DND-41 (cell line): ENCODE measurements around the gene XXYLT1.
A peak's percentile ranks its signal among the peaks of the same experiment; 100 is the strongest.

Experiments used
- ATAC-seq: fragments of 200-7000 bp; cut with Tn5 transposase; 3 replicates; pipeline ENCODE4 v1.9.1; 2021; ENCODE audit warnings: low read depth; ENCODE audit not compliant: insufficient read depth
- DNase-seq: peaks from one replicate; pipeline ENCODE4 v3.0.0-alpha.2; 2020
- H2AFZ ChIP-seq: 2 replicates; pipeline ENCODE4 v1.6.0; 2012; ENCODE audit warnings: low read depth, low read length
- H3K27ac ChIP-seq: 2 replicates; pipeline ENCODE4 v1.5.1; 2012; ENCODE audit warnings: low read length, inconsistent platforms
- H3K27me3 ChIP-seq: fragments of 200-600 bp; sonication (generic); 2 replicates; pipeline ENCODE4 v1.6.0; 2012; ENCODE audit warnings: low read length, mild to moderate bottlenecking, inconsistent platforms; ENCODE audit not compliant: insufficient read depth, poor library complexity
- H3K36me3 ChIP-seq: 2 replicates; pipeline ENCODE4 v1.5.1; 2012; ENCODE audit warnings: low read length, inconsistent platforms; ENCODE audit not compliant: insufficient read depth
- H3K4me1 ChIP-seq: 2 replicates; pipeline ENCODE4 v1.5.1; 2012; ENCODE audit warnings: mild to moderate bottlenecking, low read length; ENCODE audit not compliant: insufficient read depth
- H3K4me2 ChIP-seq: 2 replicates; pipeline ENCODE4 v1.6.0; 2012; ENCODE audit warnings: mild to moderate bottlenecking, moderate library complexity, low read length, inconsistent platforms; ENCODE audit not compliant: insufficient read depth
- H3K4me3 ChIP-seq, 2 experiments: fragments of 200-600 bp in 1 of 2; shearing (Covaris generic) in 1 of 2; 2 replicates each; pipeline ENCODE4 v1.5.1; 2012 to 2016; ENCODE audit warnings: inconsistent platforms in 2 of 2, low read length in 2 of 2, mild to moderate bottlenecking in 2 of 2, low read depth in 1 of 2, moderate library complexity in 1 of 2
- H3K79me2 ChIP-seq: 2 replicates; pipeline ENCODE4 v1.6.0; 2012; ENCODE audit warnings: low read length, inconsistent platforms; ENCODE audit not compliant: insufficient read depth
- H3K9ac ChIP-seq: 2 replicates; pipeline ENCODE4 v1.6.0; 2012; ENCODE audit warnings: low read depth, mild to moderate bottlenecking, inconsistent platforms, low read length, moderate library complexity
- H3K9me3 ChIP-seq: 2 replicates; pipeline ENCODE4 v1.5.1; 2012; ENCODE audit warnings: low read length, moderate library complexity, mild to moderate bottlenecking, inconsistent platforms; ENCODE audit not compliant: insufficient read depth, severe bottlenecking
- H4K20me1 ChIP-seq: 2 replicates; pipeline ENCODE4 v1.6.0; 2012; ENCODE audit warnings: low read length; ENCODE audit not compliant: insufficient read depth
- EZH2 ChIP-seq: IDR thresholded peaks from 3 replicates; pipeline ENCODE4 v1.6.1; 2012; ENCODE audit warnings: borderline replicate concordance, low read depth, mild to moderate bottlenecking, moderate library complexity, low read length, inconsistent platforms; ENCODE audit not compliant: severe bottlenecking
- TF ChIP-seq, protein P1 (sequence below): IDR thresholded peaks from 2 replicates; pipeline ENCODE4 v1.5.1; 2012; ENCODE audit warnings: borderline replicate concordance, low read length, moderate library complexity, mild to moderate bottlenecking; ENCODE audit not compliant: poor library complexity, severe bottlenecking; ENCODE audit errors: extremely low read depth

The XXYLT1 gene

DNA sequence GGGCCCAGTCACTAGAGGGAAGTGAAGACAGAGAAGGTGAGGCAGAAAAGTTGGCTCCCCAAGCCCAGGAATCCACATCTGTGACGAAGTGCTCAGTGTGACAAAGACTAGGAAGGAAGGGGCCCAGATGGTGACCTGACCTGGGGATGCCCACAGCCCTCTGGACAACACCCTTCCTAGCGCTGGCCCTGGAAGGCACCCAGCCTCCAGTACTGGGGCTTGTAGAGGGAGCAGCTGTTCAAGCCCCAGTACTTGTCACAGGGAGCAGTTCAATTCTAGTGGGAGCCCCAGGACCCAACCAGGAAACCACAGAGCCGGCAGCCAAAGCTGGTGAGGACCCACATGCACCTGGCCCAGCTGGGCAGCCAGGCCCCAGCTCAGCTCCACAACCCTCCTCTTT, 190.8 kb downstream of the XXYLT1 start:
- Histone ChIP-seq H3K27me3 (no peaks in the 10 kb centered on the region), H3K27ac (peak overlapping the region; percentile 77), H3K4me2 (peak overlapping the region; percentile 17), H3K36me3 (no peaks in the 10 kb centered on the region), H3K79me2 (no peaks in the 10 kb centered on the region), H3K9ac (peak overlapping the region; percentile 23; the same call in 1 of the 2 replicates), H3K9me3 (no peaks in the 10 kb centered on the region), H2AFZ (no peak overlapping the region; the same call in 1 of the 2 replicates), H3K4me1 (peaks cover 60% of the 10 kb centered on the region), H3K4me3 (no peak overlapping the region), H4K20me1 (peaks cover 45% of the 10 kb centered on the region)
- TF ChIP-seq, protein P1, sequence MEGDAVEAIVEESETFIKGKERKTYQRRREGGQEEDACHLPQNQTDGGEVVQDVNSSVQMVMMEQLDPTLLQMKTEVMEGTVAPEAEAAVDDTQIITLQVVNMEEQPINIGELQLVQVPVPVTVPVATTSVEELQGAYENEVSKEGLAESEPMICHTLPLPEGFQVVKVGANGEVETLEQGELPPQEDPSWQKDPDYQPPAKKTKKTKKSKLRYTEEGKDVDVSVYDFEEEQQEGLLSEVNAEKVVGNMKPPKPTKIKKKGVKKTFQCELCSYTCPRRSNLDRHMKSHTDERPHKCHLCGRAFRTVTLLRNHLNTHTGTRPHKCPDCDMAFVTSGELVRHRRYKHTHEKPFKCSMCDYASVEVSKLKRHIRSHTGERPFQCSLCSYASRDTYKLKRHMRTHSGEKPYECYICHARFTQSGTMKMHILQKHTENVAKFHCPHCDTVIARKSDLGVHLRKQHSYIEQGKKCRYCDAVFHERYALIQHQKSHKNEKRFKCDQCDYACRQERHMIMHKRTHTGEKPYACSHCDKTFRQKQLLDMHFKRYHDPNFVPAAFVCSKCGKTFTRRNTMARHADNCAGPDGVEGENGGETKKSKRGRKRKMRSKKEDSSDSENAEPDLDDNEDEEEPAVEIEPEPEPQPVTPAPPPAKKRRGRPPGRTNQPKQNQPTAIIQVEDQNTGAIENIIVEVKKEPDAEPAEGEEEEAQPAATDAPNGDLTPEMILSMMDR = no peak
- TF ChIP-seq EZH2 = no peak
- peak; percentile 92 for ATAC-seq
- DNase-seq = peak; percentile 83

DNA sequence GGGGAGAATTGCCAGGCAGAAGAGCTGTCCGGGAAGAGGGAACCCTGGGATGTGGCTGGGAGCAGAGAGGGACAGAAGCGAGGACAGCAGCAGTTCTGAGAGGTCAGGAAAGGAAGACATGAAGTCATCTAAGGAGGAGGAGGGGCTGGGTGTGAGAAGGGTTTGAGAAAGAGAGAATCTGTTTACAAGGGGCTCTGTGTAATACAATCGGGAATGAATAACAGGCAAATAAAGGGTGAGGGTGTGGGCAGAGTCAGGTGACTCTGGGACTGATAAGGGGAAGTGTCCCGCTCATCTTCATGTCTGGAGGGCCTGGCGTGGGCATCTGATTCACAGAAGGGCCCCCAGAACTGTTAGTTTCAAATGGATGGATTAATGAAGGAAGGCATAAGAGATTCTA, 191.3 kb downstream of the XXYLT1 start:
- Histone ChIP-seq H3K27ac (peak overlapping the region; percentile 77), H3K79me2 (no peaks in the 10 kb centered on the region), H3K27me3 (no peaks in the 10 kb centered on the region), H3K9ac (peak overlapping the region; percentile 23; the same call in 1 of the 2 replicates), H3K4me2 (peak overlapping the region; percentile 17), H3K4me1 (peaks cover 60% of the 10 kb centered on the region), H4K20me1 (peaks cover 42% of the 10 kb centered on the region), H3K9me3 (no peaks in the 10 kb centered on the region), H3K36me3 (no peaks in the 10 kb centered on the region), H2AFZ (no peak overlapping the region; the same call in 1 of the 2 replicates), H3K4me3 (no peak overlapping the region)
- DNase-seq = no peak
- TF ChIP-seq, protein P1 = no peak
- no peak for ATAC-seq

DNA sequence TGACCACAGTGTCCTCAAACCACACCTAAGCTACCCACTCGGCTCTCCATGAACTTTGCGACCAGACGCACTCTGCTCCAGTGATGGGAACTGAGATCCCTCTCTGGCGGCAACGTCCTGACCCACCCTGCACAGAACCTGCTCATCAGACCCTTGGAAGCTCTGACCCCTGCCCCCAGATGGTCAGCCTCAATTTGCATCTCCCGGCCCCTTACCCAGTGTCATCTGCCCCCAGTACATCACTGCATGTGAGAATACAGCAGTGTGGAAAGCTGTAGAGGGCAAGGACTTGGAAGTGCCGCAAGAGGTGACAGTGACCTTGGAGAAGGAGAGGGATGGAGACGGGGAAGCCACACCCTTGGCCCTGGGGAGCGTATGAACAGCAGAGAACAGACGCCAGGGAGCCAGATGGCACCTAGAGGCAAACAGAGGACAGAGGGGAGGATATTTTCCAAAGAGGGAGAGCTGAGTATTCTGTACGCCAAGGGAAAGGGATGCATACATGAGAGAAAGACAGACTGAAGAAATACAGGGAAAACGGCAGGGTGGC, 192.0 kb downstream of the XXYLT1 start:
- Histone ChIP-seq H4K20me1 (peaks cover 45% of the 10 kb centered on the region), H3K36me3 (no peaks in the 10 kb centered on the region), H3K27ac (peak overlapping the region; percentile 77), H3K9me3 (no peaks in the 10 kb centered on the region), H3K4me3 (no peak overlapping the region), H3K27me3 (no peaks in the 10 kb centered on the region), H3K4me1 (peaks cover 60% of the 10 kb centered on the region), H3K9ac (no peak overlapping the region), H3K4me2 (no peak overlapping the region), H3K79me2 (no peaks in the 10 kb centered on the region), H2AFZ (no peak overlapping the region)
- ATAC-seq = no peak
- DNase-seq = no peak
- TF ChIP-seq, protein P1 = no peak
- no peak for TF ChIP-seq EZH2
